ENCODE measurements around the gene BACH1.

The BACH1 gene

GRCh38 chr21:29332461-29333362 is 34.0 kb downstream of the BACH1 start:
- Mint-ChIP-seq H3K27me3 (ENCODE audit: low read depth) (no peaks in the 10 kb centered on the region), H3K36me3 (ENCODE audit: low read depth) (peaks cover 7% of the 10 kb centered on the region), H3K4me1 (ENCODE audit: low read depth) (peaks cover 5% of the 10 kb centered on the region)

GRCh38 chr21:29333406-29333805 is 34.7 kb downstream of the BACH1 start:
- no peaks in the 10 kb centered on the region for H3K27me3 Mint-ChIP-seq (ENCODE audit: low read depth)
- no peak overlapping the region for H3K4me3 Mint-ChIP-seq
- DNase-seq (ENCODE audit: low spot score) = no peak
- H3K27ac Mint-ChIP-seq = no peak overlapping the region
- H3K9me3 Mint-ChIP-seq = no peaks in the 10 kb centered on the region
- H3K36me3 Mint-ChIP-seq (ENCODE audit: low read depth) = peaks cover 7% of the 10 kb centered on the region
- H3K4me1 Mint-ChIP-seq (ENCODE audit: low read depth) = peaks cover 5% of the 10 kb centered on the region

More at GRCh38 chr21:29332461-29333362, 34.0 kb downstream of the BACH1 start:
- Mint-ChIP-seq H3K9me3 (no peaks in the 10 kb centered on the region), H3K27ac (no peak overlapping the region), H3K4me3 (no peak overlapping the region)
- no peak for DNase-seq (ENCODE audit: low spot score)

- DNase-seq (ENCODE audit: low spot score) = no peak
- H3K4me3 Mint-ChIP-seq = no peak overlapping the region
- H3K36me3 Mint-ChIP-seq (ENCODE audit: low read depth) = peaks cover 8% of the 10 kb centered on the region
- no peaks in the 10 kb centered on the region for H3K27me3 Mint-ChIP-seq (ENCODE audit: low read depth)
- H3K27ac Mint-ChIP-seq = no peak overlapping the region
- no peaks in the 10 kb centered on the region for H3K9me3 Mint-ChIP-seq
- H3K4me1 Mint-ChIP-seq (ENCODE audit: low read depth) = peaks cover 10% of the 10 kb centered on the region
Observed at GRCh38 chr21:29334717-29335428, 36.2 kb downstream of the BACH1 start.

- no peak for DNase-seq (ENCODE audit: low spot score)
- H3K9me3 Mint-ChIP-seq = no peaks in the 10 kb centered on the region
- H3K36me3 Mint-ChIP-seq (ENCODE audit: low read depth) = peaks cover 8% of the 10 kb centered on the region
- H3K27me3 Mint-ChIP-seq (ENCODE audit: low read depth) = no peaks in the 10 kb centered on the region
- no peak overlapping the region for H3K27ac Mint-ChIP-seq
- no peak overlapping the region for H3K4me3 Mint-ChIP-seq
- peaks cover 10% of the 10 kb centered on the region for H3K4me1 Mint-ChIP-seq (ENCODE audit: low read depth)
Observed at GRCh38 chr21:29335720-29336119, 37.0 kb downstream of the BACH1 start.

GRCh38 chr21:29338256-29338655 is 39.5 kb downstream of the BACH1 start:
- Mint-ChIP-seq H3K27me3 (ENCODE audit: low read depth) (no peaks in the 10 kb centered on the region), H3K4me3 (no peak overlapping the region)

GRCh38 chr21:29340228-29340627 is 41.5 kb downstream of the BACH1 start:
- H3K27ac Mint-ChIP-seq = no peak overlapping the region
- H3K27me3 Mint-ChIP-seq (ENCODE audit: low read depth) = no peaks in the 10 kb centered on the region
- DNase-seq (ENCODE audit: low spot score) = no peak
- peaks cover 16% of the 10 kb centered on the region for H3K36me3 Mint-ChIP-seq (ENCODE audit: low read depth)
- H3K9me3 Mint-ChIP-seq = no peaks in the 10 kb centered on the region
- peaks cover 22% of the 10 kb centered on the region for H3K4me1 Mint-ChIP-seq (ENCODE audit: low read depth)
- no peak overlapping the region for H3K4me3 Mint-ChIP-seq

More at GRCh38 chr21:29338256-29338655, 39.5 kb downstream of the BACH1 start:
- no peak for DNase-seq (ENCODE audit: low spot score)
- Mint-ChIP-seq H3K36me3 (ENCODE audit: low read depth) (peaks cover 14% of the 10 kb centered on the region), H3K4me1 (ENCODE audit: low read depth) (peaks cover 21% of the 10 kb centered on the region), H3K9me3 (no peaks in the 10 kb centered on the region), H3K27ac (no peak overlapping the region)

- Mint-ChIP-seq H3K27ac (peak overlapping the region; percentile 34), H3K27me3 (ENCODE audit: low read depth) (no peaks in the 10 kb centered on the region), H3K36me3 (ENCODE audit: low read depth) (peaks cover 12% of the 10 kb centered on the region), H3K4me3 (peak overlapping the region; percentile 49), H3K9me3 (no peaks in the 10 kb centered on the region), H3K4me1 (ENCODE audit: low read depth) (peaks cover 20% of the 10 kb centered on the region)
- peak; percentile 72 for DNase-seq (ENCODE audit: low spot score)
Observed at GRCh38 chr21:29342363-29342957, 43.7 kb downstream of the BACH1 start.

GRCh38 chr21:29343519-29343918 is 44.8 kb downstream of the BACH1 start:
- no peak for DNase-seq (ENCODE audit: low spot score)
- H3K27ac Mint-ChIP-seq = no peak overlapping the region
- no peaks in the 10 kb centered on the region for H3K27me3 Mint-ChIP-seq (ENCODE audit: low read depth)
- no peak overlapping the region for H3K4me3 Mint-ChIP-seq
- peaks cover 12% of the 10 kb centered on the region for H3K36me3 Mint-ChIP-seq (ENCODE audit: low read depth)
- H3K4me1 Mint-ChIP-seq (ENCODE audit: low read depth) = peaks cover 31% of the 10 kb centered on the region
- no peaks in the 10 kb centered on the region for H3K9me3 Mint-ChIP-seq

GRCh38 chr21:29346281-29346680 is 47.6 kb downstream of the BACH1 start:
- H3K36me3 Mint-ChIP-seq (ENCODE audit: low read depth) = peaks cover 10% of the 10 kb centered on the region
- H3K9me3 Mint-ChIP-seq = no peaks in the 10 kb centered on the region
- no peak overlapping the region for H3K27ac Mint-ChIP-seq

GRCh38 chr21:29346771-29347170 is 48.0 kb downstream of the BACH1 start:
- Mint-ChIP-seq H3K4me3 (no peak overlapping the region), H3K27ac (no peak overlapping the region), H3K9me3 (no peaks in the 10 kb centered on the region), H3K36me3 (ENCODE audit: low read depth) (peaks cover 12% of the 10 kb centered on the region), H3K4me1 (ENCODE audit: low read depth) (peaks cover 23% of the 10 kb centered on the region), H3K27me3 (ENCODE audit: low read depth) (no peaks in the 10 kb centered on the region)
- DNase-seq (ENCODE audit: low spot score) = no peak

More at GRCh38 chr21:29346281-29346680, 47.6 kb downstream of the BACH1 start:
- H3K4me3 Mint-ChIP-seq = no peak overlapping the region
- DNase-seq (ENCODE audit: low spot score) = no peak
- no peaks in the 10 kb centered on the region for H3K27me3 Mint-ChIP-seq (ENCODE audit: low read depth)
- peaks cover 25% of the 10 kb centered on the region for H3K4me1 Mint-ChIP-seq (ENCODE audit: low read depth)

- H3K27ac Mint-ChIP-seq = no peak overlapping the region
- no peak overlapping the region for H3K4me3 Mint-ChIP-seq
Observed at GRCh38 chr21:29347274-29347681, 48.6 kb downstream of the BACH1 start.

GRCh38 chr21:29349702-29350101 is 51.0 kb downstream of the BACH1 start:
- Mint-ChIP-seq H3K4me3 (no peak overlapping the region), H3K27ac (no peak overlapping the region), H3K4me1 (ENCODE audit: low read depth) (peaks cover 12% of the 10 kb centered on the region), H3K36me3 (ENCODE audit: low read depth) (peaks cover 20% of the 10 kb centered on the region), H3K9me3 (peaks cover 13% of the 10 kb centered on the region), H3K27me3 (ENCODE audit: low read depth) (no peaks in the 10 kb centered on the region)
- no peak for DNase-seq (ENCODE audit: low spot score)

More at GRCh38 chr21:29347274-29347681, 48.6 kb downstream of the BACH1 start:
- H3K27me3 Mint-ChIP-seq (ENCODE audit: low read depth) = no peaks in the 10 kb centered on the region
- peaks cover 8% of the 10 kb centered on the region for H3K36me3 Mint-ChIP-seq (ENCODE audit: low read depth)
- H3K4me1 Mint-ChIP-seq (ENCODE audit: low read depth) = peaks cover 18% of the 10 kb centered on the region
- no peak for DNase-seq (ENCODE audit: low spot score)
- H3K9me3 Mint-ChIP-seq = no peaks in the 10 kb centered on the region

GRCh38 chr21:29350246-29350779 is 51.6 kb downstream of the BACH1 start:
- Mint-ChIP-seq H3K27ac (no peak overlapping the region), H3K4me1 (ENCODE audit: low read depth) (peaks cover 12% of the 10 kb centered on the region), H3K4me3 (no peak overlapping the region), H3K27me3 (ENCODE audit: low read depth) (no peaks in the 10 kb centered on the region), H3K9me3 (peaks cover 15% of the 10 kb centered on the region), H3K36me3 (ENCODE audit: low read depth) (peaks cover 22% of the 10 kb centered on the region)
- DNase-seq (ENCODE audit: low spot score) = no peak
